ENCODE data around the gene VPS36. TPM values are rescaled to one million over a fixed set of nuclear protein-coding genes. Genes with fewer than 3 reads are reported as not detected.

The VPS36 gene
- total and polyA plus RNA-seq, 2 of the 4 experiments (the other 2 are of a cell fraction) = 14.8 to 16.7 TPM

GRCh38 chr13:52385870-52386269, 64.6 kb downstream of the VPS36 start:
- ChIA-PET CTCF (interaction anchor here (0.7 kb wide), 1 partner anchor 20 kb away, joined by 3 read pairs; the partner anchor contains the start of gene THSD1), POLR2A (ENCODE audit: unreplicated experiment) (no interaction called here)
- Histone ChIP-seq H4K91ac (ENCODE audit: insufficient read depth, low read depth, low read length) (no peak overlapping the region), H4K8ac (ENCODE audit: low read depth in 2 of 2, low read length in 2 of 2) (no peak overlapping the region), H3K23ac (ENCODE audit: low read depth, low read length) (no peak overlapping the region), H3K4me3 (ENCODE audit: insufficient read depth, low read depth, low read length) (no peak overlapping the region), H2AFZ (replicated peaks; ENCODE audit: low read length, poor library complexity) (no peak overlapping the region), H3K27ac (ENCODE audit: insufficient read depth, low read length) (no peak overlapping the region), H3K9me3 (ENCODE audit: control insufficient read depth, insufficient read depth, low read length) (no peaks in the 10 kb centered on the region), H4K5ac (ENCODE audit: low read depth, low read length) (no peak overlapping the region), H3K27me3 (ENCODE audit: control insufficient read depth, insufficient read depth, low read length) (no peaks in the 10 kb centered on the region), H3K9ac (ENCODE audit: low read depth, low read length) (no peak overlapping the region), H4K20me1 (ENCODE audit: insufficient read depth, low read length) (no peaks in the 10 kb centered on the region), H2AK9ac (replicated peaks; ENCODE audit: low read depth, low read length, poor library complexity) (no peak overlapping the region), H2BK120ac (ENCODE audit: low read depth, low read length) (no peak overlapping the region), H3K14ac (replicated peaks; ENCODE audit: low read depth, low read length) (no peak overlapping the region), H3K18ac (ENCODE audit: low read depth, low read length) (no peak overlapping the region), H3K36me3 (ENCODE audit: control insufficient read depth, insufficient read depth, low read length) (no peaks in the 10 kb centered on the region), H3K9me1 (ENCODE audit: insufficient read depth, low read length) (no peaks in the 10 kb centered on the region), H3K56ac (ENCODE audit: extremely low read depth, insufficient read depth, low read length) (no peak overlapping the region), H3K4me1 (ENCODE audit: control insufficient read depth, insufficient read depth, low read length) (no peaks in the 10 kb centered on the region), H2AK5ac (ENCODE audit: low read depth, low read length) (no peak overlapping the region), H3K4me2 (ENCODE audit: low read depth, low read length) (no peak overlapping the region), H2BK20ac (ENCODE audit: low read depth, low read length) (no peak overlapping the region), H3K79me1 (ENCODE audit: low read depth in 1 of 2, low read length in 2 of 2) (no peaks in the 10 kb centered on the region), H2BK15ac (ENCODE audit: low read depth, low read length) (no peak overlapping the region), H3K4ac (ENCODE audit: low read depth, low read length) (no peak overlapping the region), H2BK5ac (ENCODE audit: low read depth, low read length, poor library complexity, severe bottlenecking) (no peak overlapping the region)
- no TSS peak for BruUV-seq (replicated peaks)
- DNase-seq (no peak), ATAC-seq (ENCODE audit: low read depth) (no peak)
- WGBS, 2 experiments (ENCODE audit: extremely low coverage in 2 of 2, insufficient read length in 1 of 2) = no CpG with 5 or more reads among the region's 4 CpGs
- TF ChIP-seq MXI1 (IDR thresholded peaks at IDR 0.05; ENCODE audit: borderline replicate concordance, low read depth, low read length) (no peak), SMC3 (IDR thresholded peaks at IDR 0.05; ENCODE audit: low read depth, low read length) (no peak), MAZ (IDR thresholded peaks at IDR 0.05; ENCODE audit: borderline replicate concordance, low read depth, low read length) (no peak), CHD1 (IDR thresholded peaks at IDR 0.05; ENCODE audit: low read depth, low read length) (no peak), POLR2A (IDR thresholded peaks at IDR 0.05; ENCODE audit: low read depth, low read length) (no peak), USF2 (IDR thresholded peaks at IDR 0.05; ENCODE audit: low read depth, low read length) (no peak), RAD21 (IDR thresholded peaks at IDR 0.05; ENCODE audit: low read length) (no peak), MAFK (IDR thresholded peaks at IDR 0.05; ENCODE audit: low read depth, low read length) (no peak), CTCF (conservative IDR thresholded peaks at IDR 0.05; ENCODE audit: low read depth, low read length) (no peak), CEBPB (IDR thresholded peaks at IDR 0.05; ENCODE audit: low read depth, low read length) (no peak), ELK1 (IDR thresholded peaks at IDR 0.05; ENCODE audit: borderline replicate concordance, low read depth, low read length) (no peak), RFX5 (IDR thresholded peaks at IDR 0.05; ENCODE audit: low read depth, low read length) (no peak), RCOR1 (IDR thresholded peaks at IDR 0.05; ENCODE audit: insufficient replicate concordance, low read length) (no peak), FOS (IDR thresholded peaks at IDR 0.05; ENCODE audit: low read depth, low read length) (no peak), BHLHE40 (IDR thresholded peaks at IDR 0.05; ENCODE audit: low read depth, low read length) (no peak), NFE2L2 (IDR thresholded peaks at IDR 0.05; ENCODE audit: low read depth, low read length) (no peak)
- dilution Hi-C loops (cut with HindIII; ENCODE audit: low sequenced_read_pairs, unreplicated experiment) = no loop called here
- in situ Hi-C loops (cut with MboI; ENCODE audit: low sequenced_read_pairs) = no loop called here
- intact Hi-C loops (cut with micrococcal nuclease) = no loop called here

Measured in IMR-90 (cell line).